Type B pancreatic cell (in vitro differentiated cells): Measurements from ENCODE around the gene TADA2B. TPM values are rescaled to one million over a fixed set of nuclear protein-coding genes. Genes with fewer than 3 reads are reported as not detected.

Experiments used
- DNase-seq: peaks from one replicate; pipeline ENCODE4 v3.0.0; 2021; ENCODE audit warnings: mixed read lengths; ENCODE audit not compliant: unreplicated experiment; ENCODE audit errors: extremely low spot score
- H3K27ac Mint-ChIP-seq: 2 replicates; pipeline ENCODE4 v1.8.0; 2021; ENCODE audit warnings: mild to moderate bottlenecking, mixed read lengths
- H3K27me3 Mint-ChIP-seq: 2 replicates; pipeline ENCODE4 v1.8.0; 2021; ENCODE audit warnings: mixed read lengths
- H3K36me3 Mint-ChIP-seq: 2 replicates; pipeline ENCODE4 v1.8.0; 2021; ENCODE audit warnings: mixed read lengths
- H3K4me1 Mint-ChIP-seq: one replicate; pipeline ENCODE4 v1.8.0; 2021; ENCODE audit warnings: mixed read lengths; ENCODE audit not compliant: unreplicated experiment
- H3K4me3 Mint-ChIP-seq: 2 replicates; pipeline ENCODE4 v1.8.0; 2021; ENCODE audit warnings: mild to moderate bottlenecking, mixed read lengths
- H3K9me3 Mint-ChIP-seq: 2 replicates; pipeline ENCODE4 v1.8.0; 2021; ENCODE audit warnings: mixed read lengths
- total RNA-seq: library from RNA; stranded (reverse); gene quantifications from 2 replicates; pipeline ENCODE4 v1.2.1, GENCODE V29; 2021; ENCODE audit warnings: low replicate concordance
- TF ChIP-seq, protein P1 (sequence below): fragments of 200-600 bp; sonication (generic); conservative IDR thresholded peaks from 2 replicates; pipeline ENCODE4 v1.5.0; 2021; ENCODE audit warnings: antibody characterized with exemption, mild to moderate bottlenecking

Gene TADA2B
- total RNA-seq, 1 donor from 2014 or later: 21.7 TPM

DNA sequence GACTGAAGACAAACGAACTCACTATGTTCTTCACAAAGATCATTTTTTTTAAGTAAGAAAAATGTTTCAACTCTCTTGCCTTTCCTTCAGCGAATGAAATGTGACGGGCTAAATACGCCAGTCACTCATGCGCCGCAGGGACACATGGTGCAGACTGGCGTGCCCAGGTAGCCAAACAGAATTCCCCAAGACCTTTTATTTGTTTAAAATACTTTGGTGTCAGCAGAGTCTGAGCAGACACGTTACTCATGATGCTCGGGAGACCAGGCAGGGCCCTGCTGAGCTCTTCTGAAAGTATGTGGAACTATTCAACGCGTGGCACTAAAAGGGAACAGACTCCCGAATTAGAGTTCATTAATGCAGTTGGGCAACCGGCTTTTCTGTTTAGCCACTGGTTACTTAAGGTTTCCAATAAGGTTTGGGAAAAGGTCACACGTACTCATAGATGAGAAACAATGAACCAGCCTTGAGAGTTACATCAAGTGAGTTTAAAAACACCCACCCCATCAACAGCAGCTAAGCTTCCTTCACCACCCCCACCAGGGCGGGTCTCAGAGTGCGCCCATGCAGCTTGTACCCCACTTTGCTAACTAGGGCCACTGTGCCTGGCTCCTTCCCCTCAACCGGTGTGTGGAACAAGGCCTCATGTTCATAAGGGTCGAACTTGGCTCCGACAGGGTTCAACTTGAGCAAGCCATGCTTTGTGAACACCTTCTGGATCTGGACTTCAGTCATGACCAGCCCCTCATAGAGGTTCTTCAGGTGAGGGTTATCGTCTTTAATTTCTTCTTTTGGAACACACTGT lies 17.4 kb downstream of the TADA2B start:
- peaks cover 2% of the 10 kb centered on the region for H3K4me1 Mint-ChIP-seq
- no peak for DNase-seq
- H3K36me3 Mint-ChIP-seq: peaks cover 9% of the 10 kb centered on the region
- no peak overlapping the region for H3K4me3 Mint-ChIP-seq
- H3K27me3 Mint-ChIP-seq: no peaks in the 10 kb centered on the region
- no peak overlapping the region for H3K27ac Mint-ChIP-seq
- H3K9me3 Mint-ChIP-seq: no peaks in the 10 kb centered on the region
- TF ChIP-seq, protein P1, sequence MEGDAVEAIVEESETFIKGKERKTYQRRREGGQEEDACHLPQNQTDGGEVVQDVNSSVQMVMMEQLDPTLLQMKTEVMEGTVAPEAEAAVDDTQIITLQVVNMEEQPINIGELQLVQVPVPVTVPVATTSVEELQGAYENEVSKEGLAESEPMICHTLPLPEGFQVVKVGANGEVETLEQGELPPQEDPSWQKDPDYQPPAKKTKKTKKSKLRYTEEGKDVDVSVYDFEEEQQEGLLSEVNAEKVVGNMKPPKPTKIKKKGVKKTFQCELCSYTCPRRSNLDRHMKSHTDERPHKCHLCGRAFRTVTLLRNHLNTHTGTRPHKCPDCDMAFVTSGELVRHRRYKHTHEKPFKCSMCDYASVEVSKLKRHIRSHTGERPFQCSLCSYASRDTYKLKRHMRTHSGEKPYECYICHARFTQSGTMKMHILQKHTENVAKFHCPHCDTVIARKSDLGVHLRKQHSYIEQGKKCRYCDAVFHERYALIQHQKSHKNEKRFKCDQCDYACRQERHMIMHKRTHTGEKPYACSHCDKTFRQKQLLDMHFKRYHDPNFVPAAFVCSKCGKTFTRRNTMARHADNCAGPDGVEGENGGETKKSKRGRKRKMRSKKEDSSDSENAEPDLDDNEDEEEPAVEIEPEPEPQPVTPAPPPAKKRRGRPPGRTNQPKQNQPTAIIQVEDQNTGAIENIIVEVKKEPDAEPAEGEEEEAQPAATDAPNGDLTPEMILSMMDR: no peak

DNA sequence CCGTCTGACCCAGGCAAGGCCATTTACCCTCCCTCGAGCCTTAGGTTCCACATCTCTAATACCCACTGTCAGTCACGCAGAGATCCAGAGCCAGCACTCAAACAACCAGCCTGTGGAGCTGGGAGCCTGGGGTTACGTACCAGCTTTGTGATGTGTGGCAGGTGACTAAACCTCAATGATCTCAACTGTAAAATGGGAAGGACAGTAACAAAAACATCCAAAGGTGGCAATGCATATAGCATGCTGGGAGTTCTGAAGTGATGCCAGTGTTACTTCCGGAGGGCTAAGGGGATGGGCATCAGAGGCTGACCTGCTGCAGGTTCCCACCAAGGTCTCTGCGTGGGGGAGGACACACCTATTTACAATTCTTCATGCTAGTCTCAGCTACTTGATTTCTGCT lies 18.6 kb downstream of the TADA2B start:
- Mint-ChIP-seq H3K9me3 (no peaks in the 10 kb centered on the region), H3K27ac (no peak overlapping the region), H3K4me3 (no peak overlapping the region), H3K4me1 (peaks cover 8% of the 10 kb centered on the region), H3K27me3 (no peaks in the 10 kb centered on the region), H3K36me3 (peaks cover 10% of the 10 kb centered on the region)
- TF ChIP-seq, protein P1: no peak
- DNase-seq: no peak

DNA sequence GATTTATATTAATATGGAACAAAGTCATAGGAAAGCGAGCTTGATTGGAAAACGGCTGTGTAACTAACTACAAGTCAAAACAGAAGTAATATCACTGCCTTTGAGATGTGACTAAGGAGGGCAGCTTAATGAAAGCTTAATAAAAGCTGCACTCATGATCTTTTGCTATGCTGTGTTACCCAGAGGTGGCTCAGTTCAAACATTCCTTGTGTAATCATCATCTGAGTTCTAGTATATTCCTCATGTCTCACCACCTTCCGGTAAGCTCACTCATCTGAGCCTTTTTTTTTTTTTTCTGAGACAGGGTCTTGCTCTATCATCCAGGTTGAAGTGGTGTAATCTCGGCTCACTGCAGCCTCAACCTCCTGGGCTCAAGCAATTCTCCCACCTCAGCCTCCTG lies 19.6 kb downstream of the TADA2B start:
- Mint-ChIP-seq H3K27me3 (no peaks in the 10 kb centered on the region), H3K36me3 (peaks cover 10% of the 10 kb centered on the region), H3K4me1 (peaks cover 13% of the 10 kb centered on the region), H3K9me3 (no peaks in the 10 kb centered on the region), H3K4me3 (no peak overlapping the region), H3K27ac (no peak overlapping the region)
- no peak for DNase-seq
- TF ChIP-seq, protein P1: no peak

DNA sequence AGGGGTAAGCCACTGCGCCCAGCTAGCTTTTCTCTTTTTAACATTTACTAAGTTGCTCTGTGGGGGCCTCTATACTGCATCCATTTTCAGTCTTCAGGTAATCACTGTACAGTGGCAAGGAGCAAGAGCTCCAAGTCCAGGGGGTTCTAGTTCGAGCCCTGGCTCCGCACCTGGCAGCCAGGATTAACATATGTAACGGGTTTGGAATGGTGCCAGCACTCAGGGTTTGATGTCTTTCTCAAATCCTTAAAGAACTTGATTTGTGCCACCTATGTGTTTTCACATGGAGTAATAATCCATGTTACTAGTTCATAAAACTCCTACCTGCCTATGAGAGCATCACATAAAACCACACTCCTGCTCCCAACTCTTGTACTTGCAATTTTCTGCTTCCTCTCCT lies 20.2 kb downstream of the TADA2B start:
- TF ChIP-seq, protein P1: no peak
- Mint-ChIP-seq H3K9me3 (no peaks in the 10 kb centered on the region), H3K36me3 (peaks cover 10% of the 10 kb centered on the region), H3K4me3 (no peak overlapping the region), H3K27ac (no peak overlapping the region), H3K27me3 (no peaks in the 10 kb centered on the region), H3K4me1 (peaks cover 13% of the 10 kb centered on the region)
- DNase-seq: no peak

DNA sequence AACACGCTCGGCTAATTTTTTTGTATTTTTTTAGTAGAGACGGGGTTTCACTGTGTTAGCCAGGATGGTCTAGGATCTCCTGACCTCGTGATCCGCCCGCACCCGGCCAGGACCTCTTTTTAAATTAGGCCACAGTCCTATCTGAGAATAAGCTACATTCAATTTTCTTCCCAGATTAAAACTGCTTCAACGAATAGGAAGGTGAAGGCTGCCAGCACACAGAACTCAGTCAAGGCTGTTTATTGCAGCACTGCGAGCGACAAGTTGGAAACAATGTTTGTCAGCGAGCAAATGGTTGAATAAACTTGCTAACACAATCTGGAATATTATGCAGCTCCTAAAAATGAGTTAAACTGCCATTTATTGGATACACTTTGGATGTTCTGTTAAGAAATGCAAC lies 22.8 kb downstream of the TADA2B start:
- H3K36me3 Mint-ChIP-seq: peaks cover 8% of the 10 kb centered on the region
- DNase-seq: no peak
- TF ChIP-seq, protein P1: no peak
- H3K27me3 Mint-ChIP-seq: peaks cover 3% of the 10 kb centered on the region
- no peaks in the 10 kb centered on the region for H3K9me3 Mint-ChIP-seq
- H3K27ac Mint-ChIP-seq: peak overlapping the region; percentile 39
- H3K4me3 Mint-ChIP-seq: peak overlapping the region; percentile 94
- peaks cover 25% of the 10 kb centered on the region for H3K4me1 Mint-ChIP-seq
